Heart right ventricle (tissue), 16 donors: ENCODE measurements around the gene ZNHIT2. TPM values are rescaled to one million over a fixed set of nuclear protein-coding genes. Genes with fewer than 3 reads are reported as not detected.
"Not testable (repeated sequence)": the region's sequence is repeated elsewhere in the genome, so short reads cannot be mapped to it uniquely, and the experiment has no call there.

ENCODE experiments used
- ATAC-seq, 8 donors: fragments of 200-7000 bp; cut with Tn5 transposase; one replicate each; pipeline ENCODE4 v1.9.1; 2020; ENCODE audit warnings: mild to moderate bottlenecking in 8 of 8, moderate library complexity in 8 of 8, moderate number of reproducible peaks in 1 of 8
- DNase-seq, 2 donors: peaks; one replicate each; pipeline ENCODE4 v3.0.0-alpha.2; 2020
- H3K27ac ChIP-seq, 10 donors: fragments of 200-600 bp; sonication (generic) in 2 of 10; one replicate each; pipeline versions ENCODE4 v1.5.0 to v1.8.0; 2020 to 2022; ENCODE audit warnings: mild to moderate bottlenecking in 3 of 10
- H3K27me3 ChIP-seq, 7 donors: fragments of 200-600 bp; one replicate each; pipeline ENCODE4 v1.8.0; 2021 to 2022; ENCODE audit warnings: mild to moderate bottlenecking in 2 of 7
- H3K36me3 ChIP-seq, 9 donors: fragments of 200-600 bp; sonication (generic) in 1 of 9; one replicate each; pipeline versions ENCODE4 v1.5.0 to v1.8.0; 2020 to 2022; ENCODE audit warnings: mild to moderate bottlenecking in 2 of 9
- H3K4me1 ChIP-seq, 9 donors: fragments of 200-600 bp; sonication (generic) in 1 of 9; one replicate each; pipeline versions ENCODE4 v1.5.0 to v1.8.0; 2020 to 2022; ENCODE audit warnings: mild to moderate bottlenecking in 4 of 9
- H3K4me3 ChIP-seq, 10 donors: fragments of 200-600 bp; sonication (generic) in 2 of 10; one replicate each; pipeline versions ENCODE4 v1.5.0 to v1.8.0; 2020 to 2022; ENCODE audit warnings: mild to moderate bottlenecking in 7 of 10, moderate library complexity in 2 of 10
- H3K9me3 ChIP-seq, 11 donors: fragments of 200-600 bp in 10 of 11; sonication (generic) in 2 of 11; one replicate each; pipeline versions ENCODE4 v1.5.0 to v1.8.0; 2013 to 2022; ENCODE audit warnings: mild to moderate bottlenecking in 2 of 11, control low read depth in 1 of 11, moderate library complexity in 1 of 11
- WGBS, 2 donors: extraction: QIAGEN DNeasy Blood & Tissue Kit; methylation state at CpG; one replicate each; pipeline ENCODE4 v1.1.7; 2013; ENCODE audit warnings: inconsistent platforms in 1 of 2; 5-methylcytosine and 5-hydroxymethylcytosine counted together
- intact Hi-C, 10 donors: fragments of 100-400 bp; cut with DNase I; formaldehyde crosslinking; loops; one replicate each; pipeline versions ENCODE4 v1.11.1 to v1.14.2; 2022
- polyA plus RNA-seq, 2 donors: library from polyadenylated mRNA; stranded (reverse); fragments of 200-250 nt; gene quantifications; one replicate each; pipeline ENCODE4 v1.2.3, GENCODE V29; 2013
- total RNA-seq, 10 donors: library from RNA; stranded (reverse); fragmentation: NEBNext Ultra II Directional in 3 of 10; extraction: Animal tissue kit (Norgen Biotek cat#: 25700) in 3 of 10; gene quantifications; one replicate each; pipeline versions ENCODE4 v1.2.1 to v1.2.4, GENCODE V29; 2021 to 2023
- TF ChIP-seq, protein P1 (sequence below), 9 donors: fragments of 200-600 bp; sonication (generic) in 2 of 9; IDR thresholded peaks; one replicate each; pipeline versions ENCODE4 v1.5.0 to v1.8.0; 2021 to 2022; ENCODE audit warnings: antibody characterized with exemption in 9 of 9, mild to moderate bottlenecking in 5 of 9, moderate library complexity in 1 of 9
- donor health status: Arrhythmogenic right ventricular cardiomyopathy.
- donor health status: ischemic (EF 13 %, LVEDD 7.1; RV severe dilation, severe dysfunction).
- donor health status: healthy with polysubstance abuse.
- donor health status: DM: no; HTN: yes; CAD: no.
- donor health status: DM: no; HTN: no; CAD: no.
- donor health status: ischemic (EF 25% LVEDD 6.9; RV normal size, moderate dysfunction).
- donor health status: ischemic (EF 25% LVEDD 5.7; RV mildly dilated, moderate dysfunction).
- donor health status: healthy.
- donor health status: DM: yes; HTN: yes; CAD: no.
- donor health status: Ischemic cardiomyopathy.
- donor health status: ischemic (EF 35%, LVEDD 5.7; RV mildly dilated, moderate dysfunction).
- donor health status: nonischemic (EF 11% LVEDD 7.7; RV severe dilation, severe dysfunction).
- donor health status: DM: yes; HTN: yes; CAD: no.
- donor health status: PGD.
- donor health status: ischemic (EF 29% LVEDD 5.4; RV normal size, mild dysfunction).
- donor health status: nonischemic (EF 23%, LVEDD 6.1; RV moderate dilation, normal function).

ZNHIT2 gene
- total and polyA plus RNA-seq, 12 donors = 4.3 to 17.5 (median 6.6) TPM

DNA sequence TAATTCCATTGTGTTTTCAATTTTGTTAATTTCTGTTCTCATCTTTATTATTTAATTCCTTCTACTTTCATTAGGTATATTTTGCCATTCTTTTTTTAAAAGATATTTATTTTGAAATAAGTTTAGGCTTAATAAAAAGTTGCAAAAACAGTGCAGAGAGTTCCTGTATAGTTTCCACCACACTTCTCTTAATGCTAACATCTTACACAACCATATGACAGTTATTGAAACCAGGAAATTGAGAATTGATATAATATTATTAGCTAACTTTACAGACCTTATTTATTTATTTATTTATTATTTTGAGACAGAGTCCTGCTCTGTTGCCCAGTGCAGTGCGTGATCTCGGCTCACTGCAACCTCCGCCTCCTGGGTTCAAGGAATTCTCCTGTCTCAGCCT is 38.8 kb upstream of the ZNHIT2 start:
- Histone ChIP-seq H3K9me3 (no peaks in the 10 kb centered on the region), H3K4me3 (no peak overlapping the region), H3K27me3 (no peaks in the 10 kb centered on the region), H3K36me3 (no peaks in the 10 kb centered on the region), H3K4me1 (peaks cover 0 to 17% (median 0%) of the 10 kb centered on the region in 9 donors), H3K27ac (no peak overlapping the region)
- WGBS, 2 donors = 94 to 97% methylated on average over 3 of the region's 3 CpGs
- intact Hi-C loops = no loop called here
- DNase-seq (no peak), ATAC-seq (no peak)
- TF ChIP-seq, protein P1, sequence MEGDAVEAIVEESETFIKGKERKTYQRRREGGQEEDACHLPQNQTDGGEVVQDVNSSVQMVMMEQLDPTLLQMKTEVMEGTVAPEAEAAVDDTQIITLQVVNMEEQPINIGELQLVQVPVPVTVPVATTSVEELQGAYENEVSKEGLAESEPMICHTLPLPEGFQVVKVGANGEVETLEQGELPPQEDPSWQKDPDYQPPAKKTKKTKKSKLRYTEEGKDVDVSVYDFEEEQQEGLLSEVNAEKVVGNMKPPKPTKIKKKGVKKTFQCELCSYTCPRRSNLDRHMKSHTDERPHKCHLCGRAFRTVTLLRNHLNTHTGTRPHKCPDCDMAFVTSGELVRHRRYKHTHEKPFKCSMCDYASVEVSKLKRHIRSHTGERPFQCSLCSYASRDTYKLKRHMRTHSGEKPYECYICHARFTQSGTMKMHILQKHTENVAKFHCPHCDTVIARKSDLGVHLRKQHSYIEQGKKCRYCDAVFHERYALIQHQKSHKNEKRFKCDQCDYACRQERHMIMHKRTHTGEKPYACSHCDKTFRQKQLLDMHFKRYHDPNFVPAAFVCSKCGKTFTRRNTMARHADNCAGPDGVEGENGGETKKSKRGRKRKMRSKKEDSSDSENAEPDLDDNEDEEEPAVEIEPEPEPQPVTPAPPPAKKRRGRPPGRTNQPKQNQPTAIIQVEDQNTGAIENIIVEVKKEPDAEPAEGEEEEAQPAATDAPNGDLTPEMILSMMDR (IDR thresholded peaks at IDR 0.05) = no peak

DNA sequence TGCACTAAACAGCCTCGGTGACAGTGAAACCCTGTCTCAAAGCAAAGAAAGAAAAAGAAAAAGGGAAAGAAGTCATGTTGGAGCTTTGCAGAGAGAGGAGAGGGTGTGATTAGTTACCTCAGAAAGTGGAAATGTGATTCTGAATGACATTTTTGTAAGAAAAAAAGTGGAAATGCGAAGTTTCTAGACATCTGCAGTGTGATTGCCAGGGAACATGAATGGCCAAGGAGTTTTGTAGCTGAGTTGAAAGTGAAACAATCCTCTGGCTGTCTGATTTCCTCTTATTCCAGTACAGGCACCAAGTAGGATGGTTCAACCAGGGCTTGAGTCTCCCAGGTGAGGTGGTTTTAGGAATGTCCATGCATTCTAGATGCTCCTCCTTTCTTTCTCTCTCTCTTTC is 34.6 kb upstream of the ZNHIT2 start:
- peak overlapping the region in 1 of 10 donors; percentile 76 for H3K27ac ChIP-seq
- ATAC-seq = no peak
- TF ChIP-seq, protein P1 (IDR thresholded peaks at IDR 0.05) = no peak
- H3K27me3 ChIP-seq = no peaks in the 10 kb centered on the region
- no peak for DNase-seq
- H3K36me3 ChIP-seq = no peaks in the 10 kb centered on the region
- intact Hi-C loops = no loop called here
- H3K9me3 ChIP-seq = peaks cover 0 to 6% (median 0%) of the 10 kb centered on the region in 11 donors
- H3K4me1 ChIP-seq = peaks cover 0 to 32% (median 11%) of the 10 kb centered on the region in 9 donors
- H3K4me3 ChIP-seq = no peak overlapping the region
- WGBS, 2 donors = 77 to 82% methylated on average over 2 of the region's 2 CpGs

DNA sequence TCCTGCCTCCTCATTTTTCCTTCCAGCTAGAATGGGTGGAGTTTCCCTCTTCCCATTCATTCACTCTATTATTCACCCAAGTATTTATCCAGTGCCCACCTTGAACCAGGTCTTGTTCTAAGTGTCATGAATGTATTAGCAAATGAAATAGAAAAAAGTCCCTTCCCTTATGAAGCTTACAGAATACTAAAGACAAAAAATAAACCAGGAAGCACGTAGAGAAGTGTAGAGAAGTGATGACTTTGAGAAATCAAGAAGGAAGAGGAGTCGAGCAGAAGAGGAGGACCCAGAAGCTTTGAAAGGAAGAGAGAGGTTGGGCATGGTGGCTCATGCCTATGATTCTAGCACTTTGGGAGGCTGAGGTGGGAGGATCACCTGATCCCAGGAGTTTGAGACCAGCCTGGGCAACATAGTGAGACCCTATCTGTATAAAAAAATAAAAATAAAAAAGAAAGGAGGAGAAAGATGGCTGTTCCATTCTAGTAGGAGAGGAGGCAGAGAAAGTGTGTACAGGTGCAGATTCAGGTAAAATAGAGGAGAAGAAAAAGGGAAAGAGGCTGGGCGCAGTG is 33.9 kb upstream of the ZNHIT2 start:
- DNase-seq = no peak
- Histone ChIP-seq H3K27ac (peak overlapping the region in 8 of 10 donors; percentile 46 to 82 (median 72)), H3K27me3 (no peaks in the 10 kb centered on the region), H3K4me3 (no peak overlapping the region), H3K9me3 (peaks cover 0 to 7% (median 0%) of the 10 kb centered on the region in 11 donors), H3K4me1 (peaks cover 0 to 32% (median 11%) of the 10 kb centered on the region in 9 donors), H3K36me3 (no peaks in the 10 kb centered on the region)
- TF ChIP-seq, protein P1 (IDR thresholded peaks at IDR 0.05) = no peak
- intact Hi-C loops = no loop called here
- no peak for ATAC-seq
- 77% methylated on average over 3 of the region's 3 CpGs for WGBS, 2 donors

DNA sequence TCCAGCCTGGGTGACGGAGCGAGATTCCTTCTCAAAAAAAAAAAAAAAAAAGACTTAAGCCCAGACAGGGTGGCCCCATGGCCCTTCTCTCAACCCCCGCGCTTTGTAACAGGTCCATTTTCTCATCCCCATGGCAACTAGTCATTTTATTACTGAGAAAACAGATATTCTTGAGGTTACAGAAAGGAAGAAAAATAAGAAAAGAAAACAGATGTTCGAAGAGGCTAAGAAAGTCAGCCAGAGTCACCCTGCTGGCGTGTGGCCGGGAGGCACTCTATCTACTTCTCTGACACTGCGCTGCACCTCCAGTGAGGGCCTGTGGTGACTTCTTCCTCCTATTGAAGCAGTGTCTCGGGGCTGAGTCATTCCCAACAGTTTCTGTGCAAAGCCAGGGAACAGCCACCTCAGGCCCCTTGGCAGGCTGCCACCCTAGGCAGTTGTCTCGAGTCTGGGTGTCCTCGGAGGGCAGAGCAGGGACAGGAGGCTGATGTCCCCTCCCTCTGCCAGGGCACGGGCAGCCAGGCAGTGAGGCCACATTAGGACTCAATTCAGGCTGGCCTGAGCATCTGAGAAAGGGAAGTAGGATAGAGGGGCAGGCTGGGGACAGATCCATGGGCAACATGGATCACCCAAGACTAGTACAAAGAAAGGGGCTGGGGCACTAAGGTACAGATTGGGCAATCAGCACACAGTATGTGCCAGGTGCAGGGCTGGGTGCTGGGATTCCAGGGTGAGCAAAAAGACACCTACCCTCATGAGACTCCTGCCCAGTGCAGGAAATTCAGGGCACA is 33.2 kb upstream of the ZNHIT2 start:
- DNase-seq = peak; percentile 75 to 81
- Histone ChIP-seq H3K27me3 (no peaks in the 10 kb centered on the region), H3K27ac (peak overlapping the region; percentile 46 to 82 (median 71)), H3K4me3 (no peak overlapping the region), H3K36me3 (no peaks in the 10 kb centered on the region), H3K4me1 (peaks cover 0 to 32% (median 11%) of the 10 kb centered on the region in 9 donors), H3K9me3 (peaks cover 0 to 7% (median 0%) of the 10 kb centered on the region in 11 donors)
- WGBS, 2 donors = 26 to 29% methylated on average over 12 of the region's 12 CpGs
- intact Hi-C loops = no loop called here
- ATAC-seq = peak; percentile 81 to 98 (median 94)
- TF ChIP-seq, protein P1 (IDR thresholded peaks at IDR 0.05) = no peak

DNA sequence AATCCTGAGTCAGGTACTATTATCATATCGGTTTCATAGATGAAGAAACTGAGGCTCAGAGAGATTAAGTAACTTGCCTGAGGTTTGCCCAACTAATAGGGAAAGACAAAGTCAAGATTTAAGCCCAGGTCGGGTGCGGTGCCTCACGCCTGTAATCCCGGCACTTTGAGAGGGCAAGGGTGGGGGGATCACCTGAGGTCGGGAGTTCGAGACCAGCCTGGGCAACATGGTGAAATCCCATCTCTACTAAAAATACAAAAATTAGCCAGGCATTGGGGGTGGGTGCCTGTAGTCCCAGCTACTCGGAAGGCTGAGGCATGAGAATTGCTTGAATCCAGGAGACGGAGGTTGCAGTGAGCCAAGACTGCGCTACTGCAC is 32.6 kb upstream of the ZNHIT2 start:
- Histone ChIP-seq H3K27ac (peak overlapping the region; percentile 46 to 82 (median 71)), H3K4me1 (peaks cover 0 to 32% (median 11%) of the 10 kb centered on the region in 9 donors)
- H3K27me3 ChIP-seq, DNase-seq, intact Hi-C loops, H3K36me3 ChIP-seq, H3K9me3 ChIP-seq, H3K4me3 ChIP-seq: not testable (repeated sequence)
- WGBS, 2 donors = 84 to 88% methylated on average over 10 of the region's 10 CpGs
- peak in 1 of 8 donors; percentile 15 for ATAC-seq
